Measurements from ENCODE around the gene UBE2K.
"Not testable (repeated sequence)": the region's sequence is repeated elsewhere in the genome, so short reads cannot be mapped to it uniquely, and the experiment has no call there.

The UBE2K gene

GRCh38 chr4:39808231-39808749 is 110.4 kb downstream of the UBE2K start:
- TF ChIP-seq RARB (CRISPR knock-in tag; IDR thresholded peaks at IDR 0.05) (no peak), OSR1 (CRISPR knock-in tag; IDR thresholded peaks at IDR 0.05) (no peak), ESRRG (CRISPR knock-in tag; IDR thresholded peaks at IDR 0.05) (no peak), ISL1 (CRISPR knock-in tag; IDR thresholded peaks at IDR 0.05) (no peak), ARNTL (CRISPR knock-in tag; IDR thresholded peaks at IDR 0.05; ENCODE audit: borderline replicate concordance, low read depth) (no peak), SNAI2 (CRISPR knock-in tag; IDR thresholded peaks at IDR 0.05) (no peak), PPARA (CRISPR knock-in tag; IDR thresholded peaks at IDR 0.05; ENCODE audit: borderline replicate concordance) (no peak), ZFP3 (CRISPR knock-in tag; IDR thresholded peaks at IDR 0.05) (no peak), GLIS3 (CRISPR knock-in tag; IDR thresholded peaks at IDR 0.05) (no peak), ZNF70 (CRISPR knock-in tag; IDR thresholded peaks at IDR 0.05) (no peak), CSDC2 (CRISPR knock-in tag; IDR thresholded peaks at IDR 0.05) (no peak), CSRNP3 (CRISPR knock-in tag; IDR thresholded peaks at IDR 0.05) (no peak), POU6F1 (CRISPR knock-in tag; IDR thresholded peaks at IDR 0.05; ENCODE audit: borderline replicate concordance, low read depth) (no peak), ZNF8 (CRISPR knock-in tag; IDR thresholded peaks at IDR 0.05) (no peak), PATZ1 (CRISPR knock-in tag; IDR thresholded peaks at IDR 0.05; ENCODE audit: borderline replicate concordance) (no peak), ZC3H10 (CRISPR knock-in tag; IDR thresholded peaks at IDR 0.05) (no peak), TSHZ2 (CRISPR knock-in tag; IDR thresholded peaks at IDR 0.05) (no peak)
- ATAC-seq: no peak

GRCh38 chr4:39812500-39812899 is 114.6 kb downstream of the UBE2K start:
- no peak for ATAC-seq
- TF ChIP-seq GLIS3 (CRISPR knock-in tag; IDR thresholded peaks at IDR 0.05) (no peak), BACH2 (CRISPR knock-in tag; IDR thresholded peaks at IDR 0.05; ENCODE audit: borderline replicate concordance) (no peak), POU6F1 (CRISPR knock-in tag; IDR thresholded peaks at IDR 0.05; ENCODE audit: borderline replicate concordance, low read depth) (no peak), TCF4 (CRISPR knock-in tag; IDR thresholded peaks at IDR 0.05; ENCODE audit: borderline replicate concordance) (no peak), ARNTL (CRISPR knock-in tag; IDR thresholded peaks at IDR 0.05; ENCODE audit: borderline replicate concordance, low read depth) (no peak), OSR1 (CRISPR knock-in tag; IDR thresholded peaks at IDR 0.05) (no peak), RARB (CRISPR knock-in tag; IDR thresholded peaks at IDR 0.05) (no peak), ZNF8 (CRISPR knock-in tag; IDR thresholded peaks at IDR 0.05) (no peak), TOX (CRISPR knock-in tag; IDR thresholded peaks at IDR 0.05; ENCODE audit: borderline replicate concordance) (no peak), ZC3H10 (CRISPR knock-in tag; IDR thresholded peaks at IDR 0.05) (no peak), ZFP30 (CRISPR knock-in tag; IDR thresholded peaks at IDR 0.05) (no peak), PATZ1 (CRISPR knock-in tag; IDR thresholded peaks at IDR 0.05; ENCODE audit: borderline replicate concordance) (no peak), PPARA (CRISPR knock-in tag; IDR thresholded peaks at IDR 0.05; ENCODE audit: borderline replicate concordance) (no peak), SNAI2 (CRISPR knock-in tag; IDR thresholded peaks at IDR 0.05) (no peak)

GRCh38 chr4:39813033-39813432 is 115.1 kb downstream of the UBE2K start:
- not testable (repeated sequence) for ATAC-seq

- ATAC-seq: not testable (repeated sequence)
Observed at GRCh38 chr4:39813761-39814160, 115.8 kb downstream of the UBE2K start.
